ENCODE measurements around the gene LMBR1L. TPM values are rescaled to one million over a fixed set of nuclear protein-coding genes. Genes with fewer than 3 reads are reported as not detected.

Gene LMBR1L
- total RNA-seq, 4 donors from 2014 or later, result 17.6 to 77.5 (median 37.5) TPM

DNA sequence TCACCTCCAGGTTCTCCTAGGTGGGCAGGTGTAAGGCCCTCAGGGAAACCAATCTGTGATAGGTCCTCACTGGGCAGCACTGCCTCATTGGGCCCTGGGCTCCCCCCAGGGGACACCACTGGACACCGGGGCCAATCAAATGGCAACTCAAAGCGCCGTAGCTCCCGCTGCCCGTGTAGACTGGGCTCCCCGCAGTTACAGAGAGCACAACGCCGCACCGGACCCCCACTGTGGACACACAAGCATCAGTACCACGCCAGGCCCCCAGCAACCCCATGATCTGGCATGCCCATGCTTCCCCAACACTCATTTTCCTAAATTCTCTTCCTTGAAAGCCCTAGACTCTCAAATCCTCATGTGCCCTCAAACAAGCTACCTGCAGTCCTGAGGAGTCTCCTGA lies 56.1 kb downstream of the LMBR1L start:
- 80 to 92% methylated on average over 7 to 8 of the region's 10 CpGs for WGBS, 2 donors (ENCODE audit: low coverage in 1 of 2)

GRCh38 chr12:49054096-49054495 lies 56.6 kb downstream of the LMBR1L start:
- Histone ChIP-seq H3K27ac (no peak overlapping the region), H3K27me3 (no peaks in the 10 kb centered on the region), H3K36me3 (peaks cover 0 to 63% of the 10 kb centered on the region in 2 donors), H3K4me3 (no peak overlapping the region), H3K4me1 (peaks cover 0 to 51% (median 37%) of the 10 kb centered on the region in 3 donors), H3K9me3 (no peaks in the 10 kb centered on the region)
- 100% methylated on average over 3 of the region's 5 CpGs; no CpG with 5 or more reads in 1 of the 2 donors for WGBS, 2 donors (ENCODE audit: low coverage in 1 of 2)
- TF ChIP-seq EP300 (IDR thresholded peaks at IDR 0.05) (no peak), POLR2A (IDR thresholded peaks at IDR 0.05) (no peak), POLR2AphosphoS5 (IDR thresholded peaks at IDR 0.05) (no peak)
- TF ChIP-seq, protein P1, sequence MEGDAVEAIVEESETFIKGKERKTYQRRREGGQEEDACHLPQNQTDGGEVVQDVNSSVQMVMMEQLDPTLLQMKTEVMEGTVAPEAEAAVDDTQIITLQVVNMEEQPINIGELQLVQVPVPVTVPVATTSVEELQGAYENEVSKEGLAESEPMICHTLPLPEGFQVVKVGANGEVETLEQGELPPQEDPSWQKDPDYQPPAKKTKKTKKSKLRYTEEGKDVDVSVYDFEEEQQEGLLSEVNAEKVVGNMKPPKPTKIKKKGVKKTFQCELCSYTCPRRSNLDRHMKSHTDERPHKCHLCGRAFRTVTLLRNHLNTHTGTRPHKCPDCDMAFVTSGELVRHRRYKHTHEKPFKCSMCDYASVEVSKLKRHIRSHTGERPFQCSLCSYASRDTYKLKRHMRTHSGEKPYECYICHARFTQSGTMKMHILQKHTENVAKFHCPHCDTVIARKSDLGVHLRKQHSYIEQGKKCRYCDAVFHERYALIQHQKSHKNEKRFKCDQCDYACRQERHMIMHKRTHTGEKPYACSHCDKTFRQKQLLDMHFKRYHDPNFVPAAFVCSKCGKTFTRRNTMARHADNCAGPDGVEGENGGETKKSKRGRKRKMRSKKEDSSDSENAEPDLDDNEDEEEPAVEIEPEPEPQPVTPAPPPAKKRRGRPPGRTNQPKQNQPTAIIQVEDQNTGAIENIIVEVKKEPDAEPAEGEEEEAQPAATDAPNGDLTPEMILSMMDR (IDR thresholded peaks at IDR 0.05), result no peak
- ATAC-seq, result no peak

More for the DNA sequence above, 56.1 kb downstream of the LMBR1L start:
- no peak for ATAC-seq
- no peak overlapping the region for H3K4me3 ChIP-seq
- no peak overlapping the region for H3K27ac ChIP-seq
- peaks cover 0 to 53% (median 37%) of the 10 kb centered on the region in 3 donors for H3K4me1 ChIP-seq
- peaks cover 0 to 59% of the 10 kb centered on the region in 2 donors for H3K36me3 ChIP-seq
- H3K27me3 ChIP-seq, result no peaks in the 10 kb centered on the region
- no peak for TF ChIP-seq EP300 (IDR thresholded peaks at IDR 0.05)
- TF ChIP-seq POLR2A (IDR thresholded peaks at IDR 0.05), result no peak
- no peak for TF ChIP-seq POLR2AphosphoS5 (IDR thresholded peaks at IDR 0.05)
- TF ChIP-seq, protein P1 (IDR thresholded peaks at IDR 0.05), result no peak
- H3K9me3 ChIP-seq, result no peaks in the 10 kb centered on the region

GRCh38 chr12:49052451-49053208 lies 58.0 kb downstream of the LMBR1L start:
- no peak for TF ChIP-seq POLR2A (IDR thresholded peaks at IDR 0.05)
- no peak for TF ChIP-seq POLR2AphosphoS5 (IDR thresholded peaks at IDR 0.05)
- TF ChIP-seq, protein P1 (IDR thresholded peaks at IDR 0.05), result no peak
- no peak for TF ChIP-seq EP300 (IDR thresholded peaks at IDR 0.05)

GRCh38 chr12:49051777-49052438 lies 58.7 kb downstream of the LMBR1L start:
- WGBS, 2 donors (ENCODE audit: low coverage in 1 of 2), result 76 to 83% methylated on average over 16 to 17 of the region's 20 CpGs
- peaks cover 0 to 85% of the 10 kb centered on the region in 2 donors for H3K36me3 ChIP-seq
- TF ChIP-seq, protein P1 (IDR thresholded peaks at IDR 0.05), result no peak
- TF ChIP-seq EP300 (IDR thresholded peaks at IDR 0.05) (no peak), POLR2A (IDR thresholded peaks at IDR 0.05) (no peak), POLR2AphosphoS5 (IDR thresholded peaks at IDR 0.05) (no peak)
- H3K27me3 ChIP-seq, result no peaks in the 10 kb centered on the region
- H3K9me3 ChIP-seq, result no peaks in the 10 kb centered on the region
- peaks cover 0 to 29% (median 18%) of the 10 kb centered on the region in 3 donors for H3K4me1 ChIP-seq
- H3K4me3 ChIP-seq, result no peak overlapping the region
- no peak overlapping the region for H3K27ac ChIP-seq
- ATAC-seq, result no peak

More at GRCh38 chr12:49052451-49053208, 58.0 kb downstream of the LMBR1L start:
- peaks cover 0 to 37% (median 25%) of the 10 kb centered on the region in 3 donors for H3K4me1 ChIP-seq
- no peak for ATAC-seq
- no peak overlapping the region for H3K27ac ChIP-seq
- WGBS, 2 donors (ENCODE audit: low coverage in 1 of 2), result 64% methylated on average over 4 of the region's 16 CpGs; no CpG with 5 or more reads in 1 of the 2 donors
- no peaks in the 10 kb centered on the region for H3K27me3 ChIP-seq
- peaks cover 0 to 78% of the 10 kb centered on the region in 2 donors for H3K36me3 ChIP-seq
- no peaks in the 10 kb centered on the region for H3K9me3 ChIP-seq
- H3K4me3 ChIP-seq, result no peak overlapping the region
